ENCODE data around the gene KIF13A. TPM values are rescaled to one million over a fixed set of nuclear protein-coding genes. Genes with fewer than 3 reads are reported as not detected.

The KIF13A gene
- total and polyA plus RNA-seq, 9 of the 15 experiments (the other 6 are each of a cell fraction or from before 2014, with no cell fraction given), result 3.6 to 44.3 (median 29.7) TPM

- TF ChIP-seq ZNF24 (IDR thresholded peaks at IDR 0.05) (no peak), LCOR (CRISPR knock-in tag; IDR thresholded peaks at IDR 0.05) (no peak), HINFP (tag; conservative IDR thresholded peaks at IDR 0.05; ENCODE audit: low read depth) (no peak), ZNF23 (CRISPR knock-in tag; IDR thresholded peaks at IDR 0.05) (no peak), NONO (IDR thresholded peaks at IDR 0.05; ENCODE audit: low read depth in 2 of 2, low read length in 1 of 2) (peak; percentile 69 to 90), ZNF140 (CRISPR knock-in tag; IDR thresholded peaks at IDR 0.05) (no peak), ZBTB11 (CRISPR knock-in tag; IDR thresholded peaks at IDR 0.05) (no peak), ESRRB (CRISPR knock-in tag; IDR thresholded peaks at IDR 0.05; ENCODE audit: borderline replicate concordance) (no peak), ERF (CRISPR knock-in tag; IDR thresholded peaks at IDR 0.05) (no peak; the same call in 1 of the 2 replicates), ESRRA (IDR thresholded peaks at IDR 0.05; ENCODE audit: borderline replicate concordance, low read depth) (peak; percentile 48), GMEB1 (CRISPR knock-in tag; IDR thresholded peaks at IDR 0.05) (peak; percentile 55; the same call in 1 of the 2 replicates), KAT7 (CRISPR knock-in tag; IDR thresholded peaks at IDR 0.05; ENCODE audit: borderline replicate concordance) (peak; percentile 87; the same call in 1 of the 2 replicates), MIER1 (IDR thresholded peaks at IDR 0.05; ENCODE audit: low read depth) (no peak), KDM2B (CRISPR knock-in tag; IDR thresholded peaks at IDR 0.05) (no peak), ZNF133 (CRISPR knock-in tag; IDR thresholded peaks at IDR 0.05) (no peak)
- TF ChIP-seq, protein P1, sequence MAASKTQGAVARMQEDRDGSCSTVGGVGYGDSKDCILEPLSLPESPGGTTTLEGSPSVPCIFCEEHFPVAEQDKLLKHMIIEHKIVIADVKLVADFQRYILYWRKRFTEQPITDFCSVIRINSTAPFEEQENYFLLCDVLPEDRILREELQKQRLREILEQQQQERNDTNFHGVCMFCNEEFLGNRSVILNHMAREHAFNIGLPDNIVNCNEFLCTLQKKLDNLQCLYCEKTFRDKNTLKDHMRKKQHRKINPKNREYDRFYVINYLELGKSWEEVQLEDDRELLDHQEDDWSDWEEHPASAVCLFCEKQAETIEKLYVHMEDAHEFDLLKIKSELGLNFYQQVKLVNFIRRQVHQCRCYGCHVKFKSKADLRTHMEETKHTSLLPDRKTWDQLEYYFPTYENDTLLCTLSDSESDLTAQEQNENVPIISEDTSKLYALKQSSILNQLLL (CRISPR knock-in tag; IDR thresholded peaks at IDR 0.05; ENCODE audit: borderline replicate concordance), result no peak
Observed at GRCh38 chr6:17987697-17988421, 424 bp upstream of the KIF13A start (continued).
